ENCODE data around the gene RIPOR2.

Gene RIPOR2

GRCh38 chr6:24823185-24823584, 112.6 kb downstream of the RIPOR2 start:
- CTCF ChIA-PET = interaction anchor here (0.6 to 0.7 kb wide), 2 partner anchors 163 to 233 kb away, joined by 3 to 7 read pairs; no protein-coding TSS in a partner anchor
- H3K27ac ChIP-seq = no peak overlapping the region
- no peak for DNase-seq (ENCODE audit: low spot score)
- no peak for TF ChIP-seq CTCF (conservative IDR thresholded peaks at IDR 0.05; ENCODE audit: low read depth)
- POLR2A ChIA-PET (ENCODE audit: low non-redundant PET) = no interaction called here

DNA sequence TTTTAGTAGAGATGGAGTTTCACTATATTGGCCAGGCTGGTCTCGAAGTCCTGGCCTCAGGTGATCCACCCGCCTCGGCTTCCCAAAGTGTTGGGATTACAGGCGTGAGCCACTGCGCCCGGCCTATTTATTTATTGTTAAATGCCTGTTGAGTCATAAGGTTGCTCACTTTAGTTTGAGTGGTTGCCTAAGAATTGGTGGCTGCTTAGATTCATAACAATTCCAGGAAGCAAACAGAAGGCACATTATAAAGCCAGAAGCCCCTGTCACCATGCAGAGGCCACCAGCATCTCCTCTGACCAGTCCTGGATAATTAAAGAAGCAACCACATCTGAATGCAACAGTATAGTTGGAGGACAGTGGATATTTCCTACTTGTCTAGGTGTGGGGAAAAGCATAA, 113.1 kb downstream of the RIPOR2 start:
- no peak for TF ChIP-seq CTCF (conservative IDR thresholded peaks at IDR 0.05; ENCODE audit: low read depth)
- H3K27ac ChIP-seq = no peak overlapping the region
- no peak for DNase-seq (ENCODE audit: low spot score)
- POLR2A ChIA-PET (ENCODE audit: low non-redundant PET) = no interaction called here
- CTCF ChIA-PET = interaction anchor here (0.6 to 0.7 kb wide), 2 partner anchors 164 to 234 kb away, joined by 3 to 7 read pairs; no protein-coding TSS in a partner anchor

GRCh38 chr6:24821860-24822444, 113.8 kb downstream of the RIPOR2 start:
- TF ChIP-seq CTCF (conservative IDR thresholded peaks at IDR 0.05; ENCODE audit: low read depth) = no peak
- POLR2A ChIA-PET (ENCODE audit: low non-redundant PET) = no interaction called here
- CTCF ChIA-PET = no interaction called here
- no peak for DNase-seq (ENCODE audit: low spot score)
- H3K27ac ChIP-seq = no peak overlapping the region

DNA sequence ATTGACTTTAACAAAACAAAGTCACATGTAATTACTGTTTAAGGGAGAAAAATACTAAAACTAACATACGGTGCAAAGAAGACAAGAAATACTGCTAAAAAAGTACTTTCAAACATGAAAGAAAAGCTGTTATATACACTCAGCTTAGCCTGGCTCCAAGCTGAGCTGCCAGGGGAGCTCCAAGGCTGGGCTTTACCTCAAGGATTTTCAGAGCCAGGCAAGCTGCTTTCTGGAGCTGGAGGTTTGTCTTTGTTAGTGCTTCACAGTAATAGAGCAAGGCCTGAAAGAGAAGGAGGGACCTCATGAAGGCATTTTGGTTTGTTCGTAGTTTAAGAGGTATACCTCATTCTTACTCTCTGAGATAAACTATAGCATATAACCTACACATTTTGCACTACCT, 117.4 kb downstream of the RIPOR2 start:
- ChIA-PET POLR2A (ENCODE audit: low non-redundant PET) (interaction anchor here (0.7 kb wide), 1 partner anchor 11 kb away, joined by 3 read pairs; no protein-coding TSS in a partner anchor), CTCF (interaction anchor here (0.8 kb wide), 1 partner anchor 37 kb away, joined by 3 read pairs; no protein-coding TSS in a partner anchor)
- no peak for TF ChIP-seq CTCF (conservative IDR thresholded peaks at IDR 0.05; ENCODE audit: low read depth)
- no peak overlapping the region for H3K27ac ChIP-seq
- DNase-seq (ENCODE audit: low spot score) = no peak

DNA sequence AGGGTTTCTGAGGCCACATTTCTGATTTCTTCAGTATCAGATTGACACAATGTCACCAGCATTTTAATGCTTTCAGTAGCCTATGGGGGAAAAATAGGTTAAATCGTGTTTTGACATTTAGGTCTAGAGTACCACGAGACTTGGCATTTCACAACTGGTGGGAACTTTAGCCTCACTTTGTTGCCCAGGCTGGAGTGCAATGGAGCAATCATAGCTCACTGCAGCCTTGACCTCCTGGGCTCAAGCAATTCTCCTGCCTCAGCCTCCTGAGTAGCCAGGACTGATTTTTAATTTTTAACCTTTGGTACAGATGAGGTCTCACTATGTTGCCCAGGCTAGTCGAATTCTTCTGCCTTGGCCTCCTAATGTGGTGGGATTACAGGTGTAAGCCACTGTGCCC, 126.0 kb downstream of the RIPOR2 start:
- no peak overlapping the region for H3K27ac ChIP-seq
- DNase-seq (ENCODE audit: low spot score) = no peak
- no peak for TF ChIP-seq CTCF (conservative IDR thresholded peaks at IDR 0.05; ENCODE audit: low read depth)
- CTCF ChIA-PET = interaction anchor here (0.6 kb wide), 1 partner anchor 563 kb away, joined by 4 read pairs; no protein-coding TSS in a partner anchor
- POLR2A ChIA-PET (ENCODE audit: low non-redundant PET) = no interaction called here

DNA sequence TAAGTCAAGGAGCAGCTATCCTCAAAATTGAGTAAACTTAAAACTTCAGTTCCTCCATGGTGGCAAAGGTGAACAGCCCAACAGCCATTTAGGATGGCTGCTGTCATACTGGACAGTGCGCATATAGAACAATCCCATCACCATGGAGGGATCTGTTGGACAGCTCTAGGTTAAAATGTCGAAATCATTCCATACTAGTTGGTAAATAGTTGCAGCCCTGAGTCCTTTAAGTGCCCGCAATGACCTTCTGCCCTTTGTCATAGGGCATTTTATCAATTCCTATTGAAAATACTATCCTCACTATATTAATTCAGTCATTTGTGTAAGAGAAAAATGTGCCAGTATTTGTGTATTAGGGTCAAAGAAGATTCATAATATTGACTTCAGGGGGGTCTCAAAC, 128.2 kb downstream of the RIPOR2 start:
- TF ChIP-seq CTCF (conservative IDR thresholded peaks at IDR 0.05; ENCODE audit: low read depth) = no peak
- no peak for DNase-seq (ENCODE audit: low spot score)
- ChIA-PET CTCF (no interaction called here), POLR2A (ENCODE audit: low non-redundant PET) (interaction anchor here (0.6 kb wide), 1 partner anchor 11 kb away, joined by 3 read pairs; no protein-coding TSS in a partner anchor)
- no peak overlapping the region for H3K27ac ChIP-seq
